Keratinocyte (primary cell): ENCODE measurements around the gene NFATC3.

ENCODE experiments used
- CTCF ChIP-seq, 3 experiments: IDR thresholded peaks in 1 of 3; conservative IDR thresholded peaks in 1 of 3; optimal IDR thresholded peaks in 1 of 3; 2 replicates in 2 of 3; 3 replicates in 1 of 3; pipeline versions ENCODE3 to v1.5.1; 2011; ENCODE audit warnings: low read length in 3 of 3, mild to moderate bottlenecking in 3 of 3, moderate library complexity in 2 of 3, control low read depth in 1 of 3, inconsistent platforms in 1 of 3; ENCODE audit not compliant: insufficient read depth in 2 of 3; ENCODE audit errors: extremely low read depth in 1 of 3
- EZH2 ChIP-seq: IDR thresholded peaks from one replicate; pipeline ENCODE4 v1.6.1; 2012; ENCODE audit warnings: inconsistent platforms, mild to moderate bottlenecking, low read length, moderate library complexity

GRCh38 chr16:68077866-68078700, 7.1 kb upstream of the NFATC3 start:
- TF ChIP-seq CTCF (optimal IDR thresholded peaks at IDR 0.05 in 1 of 3, IDR thresholded peaks at IDR 0.05 in 1 of 3, conservative IDR thresholded peaks at IDR 0.05 in 1 of 3; ENCODE audit: extremely low read depth in 1 of 3, insufficient read depth in 2 of 3, low read length in 3 of 3), result no peak
- TF ChIP-seq EZH2, result no peak
